Measurements from ENCODE around the gene TOR4A.

Gene TOR4A

DNA sequence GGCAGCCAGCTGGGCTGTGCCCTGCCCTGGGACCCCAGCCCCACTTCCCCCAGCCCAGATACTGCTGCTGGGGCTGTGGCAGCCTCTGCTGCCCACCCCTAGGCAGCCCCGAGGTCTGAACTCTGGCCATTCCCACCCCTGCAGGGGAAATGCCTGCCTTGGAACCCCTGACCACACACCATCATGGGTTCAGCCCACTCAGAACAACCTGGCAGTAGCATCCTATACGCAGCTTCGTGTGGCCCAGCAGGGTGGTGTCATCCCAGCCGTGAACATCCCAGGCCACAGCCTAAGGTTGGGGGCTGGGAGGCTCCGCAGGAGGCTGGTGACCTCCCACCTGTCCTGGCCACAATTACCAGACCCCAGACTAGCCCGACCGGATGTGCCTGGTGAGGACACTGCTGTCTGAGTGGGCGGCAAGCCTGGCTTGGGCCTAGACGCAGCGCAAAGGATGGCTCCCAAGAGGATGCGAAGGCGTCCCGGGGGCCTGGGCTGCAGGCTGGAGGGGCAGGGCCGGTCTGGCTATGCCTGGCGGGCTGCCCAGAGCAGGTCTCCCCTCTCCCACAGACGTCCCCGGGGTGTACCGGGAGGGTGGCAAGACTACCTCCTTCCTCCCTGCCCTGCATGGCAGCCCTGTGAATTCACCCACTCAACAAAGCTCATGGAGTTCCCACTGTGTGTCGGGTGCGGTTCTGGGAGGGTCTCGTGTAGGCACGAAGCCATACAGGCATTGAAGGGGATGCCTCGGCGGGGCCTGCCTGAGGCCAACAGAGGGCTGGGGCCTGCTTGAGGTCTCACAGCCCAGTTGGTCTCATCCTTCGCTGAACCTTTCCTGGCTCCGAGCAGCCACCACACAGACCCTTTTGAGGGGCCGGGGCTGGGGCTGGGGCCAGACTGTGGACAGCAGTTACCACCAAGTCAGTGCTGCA is 48.3 kb upstream of the TOR4A start:
- Histone ChIP-seq H3K9ac (ENCODE audit: low read depth, low read length) (no peak overlapping the region), H3K79me2 (ENCODE audit: insufficient read depth, low read length) (no peaks in the 10 kb centered on the region), H3K4me2 (ENCODE audit: insufficient read depth, low read length) (no peak overlapping the region), H3K27ac (ENCODE audit: low read length) (no peak overlapping the region), H3K4me3 (ENCODE audit: low read depth in 1 of 2, low read length in 2 of 2) (no peak overlapping the region), H2AFZ (ENCODE audit: low read depth, low read length) (no peak overlapping the region), H3K9me3 (ENCODE audit: insufficient read depth, low read length, severe bottlenecking) (no peaks in the 10 kb centered on the region), H4K20me1 (ENCODE audit: insufficient read depth, low read length) (no peaks in the 10 kb centered on the region), H3K4me1 (ENCODE audit: insufficient read depth, low read length) (peaks cover 8% of the 10 kb centered on the region), H3K36me3 (ENCODE audit: insufficient read depth, low read length) (no peaks in the 10 kb centered on the region), H3K27me3 (ENCODE audit: insufficient read depth, low read length, poor library complexity) (no peaks in the 10 kb centered on the region)
- no peak for ATAC-seq (ENCODE audit: insufficient read depth, low read depth)
- DNase-seq: no peak
- TF ChIP-seq, protein P1, sequence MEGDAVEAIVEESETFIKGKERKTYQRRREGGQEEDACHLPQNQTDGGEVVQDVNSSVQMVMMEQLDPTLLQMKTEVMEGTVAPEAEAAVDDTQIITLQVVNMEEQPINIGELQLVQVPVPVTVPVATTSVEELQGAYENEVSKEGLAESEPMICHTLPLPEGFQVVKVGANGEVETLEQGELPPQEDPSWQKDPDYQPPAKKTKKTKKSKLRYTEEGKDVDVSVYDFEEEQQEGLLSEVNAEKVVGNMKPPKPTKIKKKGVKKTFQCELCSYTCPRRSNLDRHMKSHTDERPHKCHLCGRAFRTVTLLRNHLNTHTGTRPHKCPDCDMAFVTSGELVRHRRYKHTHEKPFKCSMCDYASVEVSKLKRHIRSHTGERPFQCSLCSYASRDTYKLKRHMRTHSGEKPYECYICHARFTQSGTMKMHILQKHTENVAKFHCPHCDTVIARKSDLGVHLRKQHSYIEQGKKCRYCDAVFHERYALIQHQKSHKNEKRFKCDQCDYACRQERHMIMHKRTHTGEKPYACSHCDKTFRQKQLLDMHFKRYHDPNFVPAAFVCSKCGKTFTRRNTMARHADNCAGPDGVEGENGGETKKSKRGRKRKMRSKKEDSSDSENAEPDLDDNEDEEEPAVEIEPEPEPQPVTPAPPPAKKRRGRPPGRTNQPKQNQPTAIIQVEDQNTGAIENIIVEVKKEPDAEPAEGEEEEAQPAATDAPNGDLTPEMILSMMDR (IDR thresholded peaks at IDR 0.05; ENCODE audit: borderline replicate concordance, extremely low read depth, low read length, poor library complexity, severe bottlenecking): no peak
- TF ChIP-seq EZH2 (IDR thresholded peaks at IDR 0.05; ENCODE audit: borderline replicate concordance, low read depth, low read length, severe bottlenecking): no peak

GRCh38 chr9:137229903-137230704 is 47.4 kb upstream of the TOR4A start:
- H3K27me3 ChIP-seq (ENCODE audit: insufficient read depth, low read length, poor library complexity): no peaks in the 10 kb centered on the region
- H3K36me3 ChIP-seq (ENCODE audit: insufficient read depth, low read length): no peaks in the 10 kb centered on the region
- TF ChIP-seq, protein P1 (IDR thresholded peaks at IDR 0.05; ENCODE audit: borderline replicate concordance, extremely low read depth, low read length, poor library complexity, severe bottlenecking): no peak
- TF ChIP-seq EZH2 (IDR thresholded peaks at IDR 0.05; ENCODE audit: borderline replicate concordance, low read depth, low read length, severe bottlenecking): no peak
- H3K9ac ChIP-seq (ENCODE audit: low read depth, low read length): no peak overlapping the region
- H3K4me2 ChIP-seq (ENCODE audit: insufficient read depth, low read length): no peak overlapping the region
- no peak overlapping the region for H2AFZ ChIP-seq (ENCODE audit: low read depth, low read length)
- no peaks in the 10 kb centered on the region for H3K79me2 ChIP-seq (ENCODE audit: insufficient read depth, low read length)
- no peak overlapping the region for H3K27ac ChIP-seq (ENCODE audit: low read length)
- peaks cover 2% of the 10 kb centered on the region; the same call in 1 of the 2 replicates for H3K4me1 ChIP-seq (ENCODE audit: insufficient read depth, low read length)
- no peaks in the 10 kb centered on the region for H4K20me1 ChIP-seq (ENCODE audit: insufficient read depth, low read length)
- DNase-seq (no peak), ATAC-seq (ENCODE audit: insufficient read depth, low read depth) (no peak)
- H3K4me3 ChIP-seq (ENCODE audit: low read depth in 1 of 2, low read length in 2 of 2): no peak overlapping the region
- no peaks in the 10 kb centered on the region for H3K9me3 ChIP-seq (ENCODE audit: insufficient read depth, low read length, severe bottlenecking)

DNA sequence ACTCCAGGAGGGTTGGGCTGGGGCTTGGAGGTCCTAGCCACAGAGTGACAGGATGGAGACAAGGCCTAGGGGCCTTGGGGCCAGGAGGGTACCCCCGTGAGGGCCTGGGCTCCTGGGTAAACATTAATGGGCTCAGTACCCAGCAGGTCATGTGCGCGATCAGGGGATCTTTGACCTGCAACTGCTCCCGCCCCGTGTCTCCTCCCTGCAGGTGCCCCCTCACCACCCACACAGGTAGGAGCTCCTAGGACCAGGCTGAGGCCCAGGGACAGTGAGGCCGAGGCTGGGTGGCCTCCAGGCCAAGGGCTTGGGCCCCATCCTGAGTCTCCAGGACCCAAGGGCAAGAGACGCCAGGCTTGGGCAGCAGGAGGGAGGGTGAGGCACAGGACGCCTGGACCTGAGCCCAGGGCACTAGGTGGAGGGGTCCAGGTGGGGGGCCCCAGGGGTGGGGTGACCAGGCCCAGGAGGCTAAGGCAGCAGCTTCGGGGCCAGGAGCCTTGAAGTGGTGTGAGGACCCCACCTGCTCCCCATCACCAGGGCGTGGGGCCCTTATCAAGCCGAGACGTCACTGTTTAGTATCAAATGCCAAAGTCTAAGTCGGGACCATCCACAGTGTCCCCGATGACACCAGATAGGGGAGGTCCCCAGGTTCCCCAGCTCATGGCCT is 46.7 kb upstream of the TOR4A start, which contains the start of gene SLC34A3:
TSS of gene SLC34A3 (plus strand) at position 197 of the 667 bp plus-strand sequence. CDS start 802 bp downstream, outside the sequence.
- Histone ChIP-seq H3K9ac (ENCODE audit: low read depth, low read length) (no peak within 1 kb of the TSS), H4K20me1 (ENCODE audit: insufficient read depth, low read length) (no peaks in the 10 kb centered on the region), H3K27ac (ENCODE audit: low read length) (no peak within 1 kb of the TSS), H3K4me2 (ENCODE audit: insufficient read depth, low read length) (no peak within 1 kb of the TSS), H3K4me3 (ENCODE audit: low read depth in 1 of 2, low read length in 2 of 2) (no peak within 1 kb of the TSS), H3K79me2 (ENCODE audit: insufficient read depth, low read length) (no peaks in the 10 kb centered on the region), H3K9me3 (ENCODE audit: insufficient read depth, low read length, severe bottlenecking) (no peaks in the 10 kb centered on the region), H3K36me3 (ENCODE audit: insufficient read depth, low read length) (no peaks in the 10 kb centered on the region), H3K27me3 (ENCODE audit: insufficient read depth, low read length, poor library complexity) (no peaks in the 10 kb centered on the region), H3K4me1 (ENCODE audit: insufficient read depth, low read length) (peaks cover 2% of the 10 kb centered on the region; the same call in 1 of the 2 replicates), H2AFZ (ENCODE audit: low read depth, low read length) (no peak within 1 kb of the TSS)
- ATAC-seq (ENCODE audit: insufficient read depth, low read depth): no peak
- DNase-seq: no peak
- TF ChIP-seq, protein P1 (IDR thresholded peaks at IDR 0.05; ENCODE audit: borderline replicate concordance, extremely low read depth, low read length, poor library complexity, severe bottlenecking): no peak
- no peak for TF ChIP-seq EZH2 (IDR thresholded peaks at IDR 0.05; ENCODE audit: borderline replicate concordance, low read depth, low read length, severe bottlenecking)
